Measurements from ENCODE around the gene KCNK2.

DNA sequence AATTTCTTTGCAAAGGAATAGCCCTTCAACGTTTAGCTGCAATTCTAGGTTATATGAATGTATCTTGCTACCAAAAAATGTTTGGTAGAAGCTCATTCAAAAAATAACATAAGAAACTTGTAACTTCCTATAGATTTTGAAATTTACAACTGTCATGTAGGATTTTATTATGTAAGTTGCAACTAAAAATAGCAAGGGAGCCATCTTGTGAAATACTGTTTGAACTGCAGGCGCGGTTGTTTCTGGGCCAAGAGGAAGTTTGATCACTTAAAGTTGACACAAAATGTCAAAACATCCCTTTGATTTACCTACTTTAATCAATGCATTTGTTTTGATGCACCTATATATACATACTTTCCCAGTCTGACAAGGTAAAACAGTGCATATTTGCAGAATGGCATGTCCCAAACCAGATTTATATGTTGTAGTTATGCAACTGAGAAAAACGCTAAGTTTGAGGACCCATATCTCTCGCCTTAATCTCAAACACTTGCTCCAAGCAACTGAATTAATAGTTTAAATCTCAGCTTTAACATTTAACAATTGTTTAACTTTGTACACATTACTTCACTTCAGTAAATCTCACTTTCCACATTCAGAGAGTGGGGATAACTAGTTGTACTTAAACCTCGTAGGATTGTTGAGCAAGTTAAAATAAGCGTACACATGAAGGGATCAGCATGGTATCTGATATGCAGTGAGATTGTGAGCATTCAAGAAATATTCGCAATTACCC is 63.9 kb downstream of the KCNK2 start:
- TF ChIP-seq, protein P1, sequence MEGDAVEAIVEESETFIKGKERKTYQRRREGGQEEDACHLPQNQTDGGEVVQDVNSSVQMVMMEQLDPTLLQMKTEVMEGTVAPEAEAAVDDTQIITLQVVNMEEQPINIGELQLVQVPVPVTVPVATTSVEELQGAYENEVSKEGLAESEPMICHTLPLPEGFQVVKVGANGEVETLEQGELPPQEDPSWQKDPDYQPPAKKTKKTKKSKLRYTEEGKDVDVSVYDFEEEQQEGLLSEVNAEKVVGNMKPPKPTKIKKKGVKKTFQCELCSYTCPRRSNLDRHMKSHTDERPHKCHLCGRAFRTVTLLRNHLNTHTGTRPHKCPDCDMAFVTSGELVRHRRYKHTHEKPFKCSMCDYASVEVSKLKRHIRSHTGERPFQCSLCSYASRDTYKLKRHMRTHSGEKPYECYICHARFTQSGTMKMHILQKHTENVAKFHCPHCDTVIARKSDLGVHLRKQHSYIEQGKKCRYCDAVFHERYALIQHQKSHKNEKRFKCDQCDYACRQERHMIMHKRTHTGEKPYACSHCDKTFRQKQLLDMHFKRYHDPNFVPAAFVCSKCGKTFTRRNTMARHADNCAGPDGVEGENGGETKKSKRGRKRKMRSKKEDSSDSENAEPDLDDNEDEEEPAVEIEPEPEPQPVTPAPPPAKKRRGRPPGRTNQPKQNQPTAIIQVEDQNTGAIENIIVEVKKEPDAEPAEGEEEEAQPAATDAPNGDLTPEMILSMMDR (conservative IDR thresholded peaks at IDR 0.05; ENCODE audit: low read length): peak; percentile 59
- TF ChIP-seq EZH2phosphoT487 (IDR thresholded peaks at IDR 0.05; ENCODE audit: borderline replicate concordance): no peak
